Amniotic epithelial cell (primary cell): Measurements from ENCODE around the gene BMP5.
"Not testable (repeated sequence)": the region's sequence is repeated elsewhere in the genome, so short reads cannot be mapped to it uniquely, and the experiment has no call there.

Source experiments
- DNase-seq: peaks from one replicate; pipeline ENCODE4 v3.0.0-alpha.2; 2010; ENCODE audit warnings: low read depth

Gene BMP5

GRCh38 chr6:55875400-55875799 is at the start of gene BMP5:
Gene BMP5, minus strand, starts transcription at chr6:55875590. Its CDS starts 725 bp downstream, at chr6:55874865.
- no peak for DNase-seq

GRCh38 chr6:55922406-55922805 is 47.0 kb upstream of the BMP5 start:
- DNase-seq: no peak

- DNase-seq: no peak
Observed at GRCh38 chr6:55919716-55920308, 44.4 kb upstream of the BMP5 start.

- DNase-seq: peak; percentile 81
Observed at GRCh38 chr6:55918639-55919038, 43.2 kb upstream of the BMP5 start.

GRCh38 chr6:55917751-55918415 is 42.5 kb upstream of the BMP5 start:
- DNase-seq: no peak

- peak; percentile 67 for DNase-seq
Observed at GRCh38 chr6:55916188-55916587, 40.8 kb upstream of the BMP5 start.

- no peak for DNase-seq
Observed at GRCh38 chr6:55913228-55914195, 38.1 kb upstream of the BMP5 start.

- DNase-seq: not testable (repeated sequence)
Observed at GRCh38 chr6:55910466-55910865, 35.1 kb upstream of the BMP5 start.

GRCh38 chr6:55909911-55910310 is 34.5 kb upstream of the BMP5 start:
- DNase-seq: not testable (repeated sequence)

- peak; percentile 24 for DNase-seq
Observed at GRCh38 chr6:55902796-55903195, 27.4 kb upstream of the BMP5 start.

- DNase-seq: no peak
Observed at GRCh38 chr6:55901765-55902270, 26.4 kb upstream of the BMP5 start.

GRCh38 chr6:55898342-55898741 is 23.0 kb upstream of the BMP5 start:
- peak; percentile 54 for DNase-seq

GRCh38 chr6:55897346-55897745 is 22.0 kb upstream of the BMP5 start:
- no peak for DNase-seq

- no peak for DNase-seq
Observed at GRCh38 chr6:55895972-55896730, 20.8 kb upstream of the BMP5 start.

GRCh38 chr6:55892749-55893357 is 17.5 kb upstream of the BMP5 start:
- DNase-seq: no peak

GRCh38 chr6:55888917-55889316 is 13.5 kb upstream of the BMP5 start:
- DNase-seq: no peak

GRCh38 chr6:55886185-55886836 is 10.9 kb upstream of the BMP5 start:
- no peak for DNase-seq

GRCh38 chr6:55882718-55883569 is 7.6 kb upstream of the BMP5 start:
- DNase-seq: peak; percentile 93

GRCh38 chr6:55877283-55877682 is 1.9 kb upstream of the BMP5 start:
- no peak for DNase-seq

GRCh38 chr6:55874316-55874715 is 1.1 kb downstream of the BMP5 start:
- DNase-seq: no peak
